Spinal cord (tissue), 10 donors: ENCODE data around the gene CYLC1. TPM values are rescaled to one million over a fixed set of nuclear protein-coding genes. Genes with fewer than 3 reads are reported as not detected.

Experiments used
- DNase-seq, 6 donors: peaks; one replicate each; pipeline versions ENCODE4 v3.0.0 to v3.0.0-alpha.2; 2013 to 2015; ENCODE audit warnings: low spot score in 6 of 6, low read depth in 4 of 6
- H3K27ac ChIP-seq: one replicate; pipeline ENCODE4 v1.5.1; 2013; ENCODE audit warnings: low read depth, low read length, control low read depth
- H3K27me3 ChIP-seq: one replicate; pipeline ENCODE4 v1.6.1; 2013; ENCODE audit warnings: low read length; ENCODE audit not compliant: control insufficient read depth, insufficient read depth
- H3K36me3 ChIP-seq: one replicate; pipeline ENCODE4 v1.6.1; 2013; ENCODE audit warnings: low read length; ENCODE audit not compliant: control insufficient read depth, insufficient read depth
- H3K4me1 ChIP-seq: one replicate; pipeline ENCODE4 v1.6.1; 2013; ENCODE audit warnings: low read length; ENCODE audit not compliant: control insufficient read depth, insufficient read depth
- H3K4me3 ChIP-seq: one replicate; pipeline ENCODE4 v1.5.1; 2013; ENCODE audit warnings: low read depth, low read length, control low read depth
- H3K9me3 ChIP-seq: one replicate; pipeline ENCODE4 v1.6.1; 2013; ENCODE audit warnings: low read length; ENCODE audit not compliant: control insufficient read depth, insufficient read depth
- WGBS: methylation state at CpG from one replicate; pipeline ENCODE4 v1.1.5; 2013; ENCODE audit warnings: missing lambda C conversion rate; ENCODE audit not compliant: insufficient coverage; 5-methylcytosine and 5-hydroxymethylcytosine counted together
- long read RNA-seq, 4 donors: transcript quantifications; one replicate each; lab custom pipeline, GENCODE V29; 2026
- polyA plus RNA-seq, 2 donors: library from polyadenylated mRNA; unstranded; fragments of 120-200 nt; gene quantifications; one replicate each; pipeline ENCODE4 v1.2.1, GENCODE V29; 2013; ENCODE audit not compliant: insufficient read length in 2 of 2
- total RNA-seq, 2 donors: library from RNA; depleted of rRNA in 1 of 2; stranded (reverse); fragments of 120-200 nt in 1 of 2; fragments of >200 nt in 1 of 2; gene quantifications; one replicate each; pipeline versions ENCODE4 v1.2.3 to v1.2.4, GENCODE V29; 2013 to 2014
- donor health status: healthy.

The CYLC1 gene
- total RNA-seq (under 1 TPM in 1 of 2 donors, not detected in 1; 0.10 TPM), polyA plus RNA-seq (not detected)
- long read RNA-seq, donor 1: 0 reads
- long read RNA-seq, donor 2: 0 reads
- long read RNA-seq, donor 3: 0 reads
- long read RNA-seq, donor 4: 0 reads

- Histone ChIP-seq H3K36me3 (no peaks in the 10 kb centered on the region), H3K27me3 (no peaks in the 10 kb centered on the region), H3K9me3 (no peaks in the 10 kb centered on the region), H3K27ac (no peak within 1 kb of the TSS), H3K4me1 (no peaks in the 10 kb centered on the region), H3K4me3 (no peak within 1 kb of the TSS)
- WGBS: no CpG with 5 or more reads among the region's 1 CpG
- no peak for DNase-seq
These were observed at the start of gene CYLC1 for GRCh38 chrX:83860846-83861245. Gene CYLC1 (plus strand): TSS chrX:83861146. CDS start chrX:83861183, 37 bp downstream.

- Histone ChIP-seq H3K4me3 (no peak overlapping the region), H3K4me1 (no peaks in the 10 kb centered on the region), H3K27ac (no peak overlapping the region), H3K9me3 (no peaks in the 10 kb centered on the region), H3K27me3 (no peaks in the 10 kb centered on the region), H3K36me3 (no peaks in the 10 kb centered on the region)
- 39% methylated on average over 3 of the region's 3 CpGs for WGBS
- no peak for DNase-seq
These were observed 41.6 kb upstream of the CYLC1 start for GRCh38 chrX:83819304-83819703.

- no peaks in the 10 kb centered on the region for H3K27me3 ChIP-seq
- no peaks in the 10 kb centered on the region for H3K36me3 ChIP-seq
- no peak overlapping the region for H3K27ac ChIP-seq
- no peak overlapping the region for H3K4me3 ChIP-seq
- no peaks in the 10 kb centered on the region for H3K9me3 ChIP-seq
- no peak for DNase-seq
- 80% methylated on average over 1 of the region's 4 CpGs for WGBS
- no peaks in the 10 kb centered on the region for H3K4me1 ChIP-seq
These were observed 31.1 kb upstream of the CYLC1 start for GRCh38 chrX:83829874-83830273.

GRCh38 chrX:83845397-83845796 is 15.5 kb upstream of the CYLC1 start:
- Histone ChIP-seq H3K36me3 (no peaks in the 10 kb centered on the region), H3K27me3 (no peaks in the 10 kb centered on the region), H3K27ac (no peak overlapping the region), H3K4me1 (no peaks in the 10 kb centered on the region), H3K9me3 (no peaks in the 10 kb centered on the region), H3K4me3 (no peak overlapping the region)
- DNase-seq: peak in 2 of 6 donors; percentile 8 to 20
- WGBS: 0% methylated on average over 1 of the region's 2 CpGs

- no peak overlapping the region for H3K27ac ChIP-seq
- no peaks in the 10 kb centered on the region for H3K27me3 ChIP-seq
- H3K4me3 ChIP-seq: no peak overlapping the region
- WGBS: 76% methylated on average over 2 of the region's 5 CpGs
- H3K4me1 ChIP-seq: no peaks in the 10 kb centered on the region
- DNase-seq: no peak
- no peaks in the 10 kb centered on the region for H3K9me3 ChIP-seq
- H3K36me3 ChIP-seq: no peaks in the 10 kb centered on the region
These were observed 13.6 kb upstream of the CYLC1 start for GRCh38 chrX:83847339-83847738.

GRCh38 chrX:83888585-83888984 is 27.6 kb downstream of the CYLC1 start:
- 60% methylated on average over 2 of the region's 2 CpGs for WGBS
- peaks cover 3% of the 10 kb centered on the region for H3K27me3 ChIP-seq

GRCh38 chrX:83892433-83892832 is 31.5 kb downstream of the CYLC1 start:
- Histone ChIP-seq H3K4me1 (no peaks in the 10 kb centered on the region), H3K27me3 (no peaks in the 10 kb centered on the region), H3K27ac (no peak overlapping the region), H3K9me3 (no peaks in the 10 kb centered on the region), H3K36me3 (no peaks in the 10 kb centered on the region), H3K4me3 (no peak overlapping the region)
- WGBS: 73% methylated on average over 12 of the region's 12 CpGs
- no peak for DNase-seq

More at GRCh38 chrX:83888585-83888984, 27.6 kb downstream of the CYLC1 start:
- Histone ChIP-seq H3K9me3 (no peaks in the 10 kb centered on the region), H3K27ac (no peak overlapping the region), H3K36me3 (no peaks in the 10 kb centered on the region), H3K4me3 (no peak overlapping the region), H3K4me1 (no peaks in the 10 kb centered on the region)
- DNase-seq: peak in 3 of 6 donors; percentile 0 to 8 (median 4)

- no peak for DNase-seq
These were observed 46.0 kb downstream of the CYLC1 start for GRCh38 chrX:83906921-83907320.

GRCh38 chrX:83916525-83916924 is 55.6 kb downstream of the CYLC1 start:
- H3K9me3 ChIP-seq: no peaks in the 10 kb centered on the region
- WGBS: 73% methylated on average over 1 of the region's 2 CpGs
- peak in 1 of 6 donors; percentile 0 for DNase-seq
- H3K27me3 ChIP-seq: no peaks in the 10 kb centered on the region
- no peak overlapping the region for H3K4me3 ChIP-seq
- H3K27ac ChIP-seq: no peak overlapping the region
- no peaks in the 10 kb centered on the region for H3K36me3 ChIP-seq
- no peaks in the 10 kb centered on the region for H3K4me1 ChIP-seq

More at GRCh38 chrX:83906921-83907320, 46.0 kb downstream of the CYLC1 start:
- no peak overlapping the region for H3K27ac ChIP-seq
- H3K4me3 ChIP-seq: no peak overlapping the region
- H3K27me3 ChIP-seq: no peaks in the 10 kb centered on the region
- no peaks in the 10 kb centered on the region for H3K36me3 ChIP-seq
- no CpG with 5 or more reads among the region's 3 CpGs for WGBS
- no peaks in the 10 kb centered on the region for H3K4me1 ChIP-seq
- H3K9me3 ChIP-seq: no peaks in the 10 kb centered on the region

GRCh38 chrX:83934220-83934619 is 73.3 kb downstream of the CYLC1 start:
- H3K27ac ChIP-seq: no peak overlapping the region
- 70% methylated on average over 1 of the region's 2 CpGs for WGBS
- H3K36me3 ChIP-seq: no peaks in the 10 kb centered on the region
- no peaks in the 10 kb centered on the region for H3K9me3 ChIP-seq
- H3K4me3 ChIP-seq: no peak overlapping the region
- peak in 2 of 6 donors; percentile 4 to 18 for DNase-seq
- no peaks in the 10 kb centered on the region for H3K27me3 ChIP-seq
- no peaks in the 10 kb centered on the region for H3K4me1 ChIP-seq
